ENCODE results near the gene RFNG. TPM values are rescaled to one million over a fixed set of nuclear protein-coding genes. Genes with fewer than 3 reads are reported as not detected.
A peak's percentile ranks its signal among the peaks of the same experiment; 100 is the strongest.

Gene RFNG
- total RNA-seq, 2 donors from 2014 or later = 16.4 to 22.4 TPM

GRCh38 chr17:82022310-82022980 lies 29.2 kb downstream of the RFNG start, which contains the start of gene CENPX:
Gene CENPX (minus strand): TSS chr17:82022878. CDS start chr17:82022861, 17 bp downstream.
- no peak for DNase-seq
- intact Hi-C loops (cut with DNase I) = loop anchor here in 1 of 2 donors (5.0 kb wide), 1 partner anchor 60 kb away; the partner anchor contains the start of gene NOTUM
- no peak for ATAC-seq

- no peak for ATAC-seq
- intact Hi-C loops (cut with DNase I) = loop anchor here (1.0 to 5.0 kb wide), 2 partner anchors 60 to 63 kb away; partner anchors contain the start of gene NOTUM (in 1 of the 2)
- no peak for DNase-seq
Observed at GRCh38 chr17:82021900-82022309, 29.7 kb downstream of the RFNG start.

- DNase-seq (peak; percentile 79), ATAC-seq (no peak)
- intact Hi-C loops (cut with DNase I) = loop anchor here (1.0 to 5.0 kb wide), 2 partner anchors 59 to 62 kb away; partner anchors contain the start of gene NOTUM (in 1 of the 2)
Observed at GRCh38 chr17:82021107-82021899, 30.3 kb downstream of the RFNG start.

GRCh38 chr17:82020572-82021106 lies 31.0 kb downstream of the RFNG start:
- ATAC-seq (no peak), DNase-seq (no peak)
- intact Hi-C loops (cut with DNase I) = loop anchor here (1.0 to 5.0 kb wide), 2 partner anchors 58 to 61 kb away; partner anchors contain the start of gene NOTUM (in 1 of the 2)

- DNase-seq (peak; percentile 66), ATAC-seq (no peak)
- intact Hi-C loops (cut with DNase I) = loop anchor here in 1 of 2 donors (5.0 kb wide), 1 partner anchor 58 kb away; the partner anchor contains the start of gene NOTUM
Observed at GRCh38 chr17:82019690-82020571, 31.7 kb downstream of the RFNG start.

- intact Hi-C loops (cut with DNase I) = no loop called here
- DNase-seq (no peak), ATAC-seq (no peak)
Observed at GRCh38 chr17:82018989-82019689, 32.5 kb downstream of the RFNG start.

- ATAC-seq (no peak), DNase-seq (no peak)
- intact Hi-C loops (cut with DNase I) = no loop called here
Observed at GRCh38 chr17:82018152-82018988, 33.2 kb downstream of the RFNG start.

GRCh38 chr17:82017612-82018151 lies 33.9 kb downstream of the RFNG start:
- intact Hi-C loops (cut with DNase I) = no loop called here
- DNase-seq (no peak), ATAC-seq (no peak)

- DNase-seq (no peak), ATAC-seq (no peak)
- intact Hi-C loops (cut with DNase I) = no loop called here
Observed at GRCh38 chr17:82016875-82017459, 34.6 kb downstream of the RFNG start.

- no peak for DNase-seq
- ATAC-seq = no peak
- intact Hi-C loops (cut with DNase I) = no loop called here
Observed at GRCh38 chr17:82016061-82016874, 35.3 kb downstream of the RFNG start.

GRCh38 chr17:82015311-82015971 lies 36.2 kb downstream of the RFNG start:
- ATAC-seq = no peak
- intact Hi-C loops (cut with DNase I) = no loop called here
- no peak for DNase-seq

- DNase-seq = no peak
- intact Hi-C loops (cut with DNase I) = loop anchor here in 1 of 2 donors (5.0 kb wide), 1 partner anchor 58 kb away; no protein-coding TSS in a partner anchor
- ATAC-seq = no peak
Observed at GRCh38 chr17:82014971-82015310, 36.7 kb downstream of the RFNG start.

GRCh38 chr17:82014432-82014831 lies 37.2 kb downstream of the RFNG start:
- DNase-seq = no peak
- ATAC-seq = no peak
- intact Hi-C loops (cut with DNase I) = loop anchor here in 1 of 2 donors (5.0 kb wide), 1 partner anchor 57 kb away; no protein-coding TSS in a partner anchor

- ATAC-seq = peak; percentile 8 to 44
- no peak for DNase-seq
- intact Hi-C loops (cut with DNase I) = loop anchor here in 1 of 2 donors (5.0 kb wide), 1 partner anchor 57 kb away; no protein-coding TSS in a partner anchor
Observed at GRCh38 chr17:82013772-82014321, 37.8 kb downstream of the RFNG start.

GRCh38 chr17:82013341-82013740 lies 38.3 kb downstream of the RFNG start:
- no peak for DNase-seq
- ATAC-seq = peak; percentile 16 to 44
- intact Hi-C loops (cut with DNase I) = loop anchor here in 1 of 2 donors (5.0 kb wide), 1 partner anchor 56 kb away; no protein-coding TSS in a partner anchor

All from left cardiac atrium (tissue), 4 donors.